A204.1 (cell line): ENCODE data around the gene HEATR5A.
"Not testable (repeated sequence)": the region's sequence is repeated elsewhere in the genome, so short reads cannot be mapped to it uniquely, and the experiment has no call there.

Experiments
- FAIRE-seq: peaks from 2 replicates; lab custom pipeline; 2012; peaks lifted over from hg19 to GRCh38; lab: Jason Lieb, UNC

The HEATR5A gene

GRCh38 chr14:31420319-31421111, at the start of gene HEATR5A:
Gene HEATR5A, minus strand, starts transcription at chr14:31420550. Its CDS starts 17,575 bp downstream, at chr14:31402975.
- no peak for FAIRE-seq

GRCh38 chr14:31466554-31466953, 46.2 kb upstream of the HEATR5A start:
- no peak for FAIRE-seq

GRCh38 chr14:31465111-31465510, 44.8 kb upstream of the HEATR5A start:
- FAIRE-seq: no peak

GRCh38 chr14:31462450-31462849, 42.1 kb upstream of the HEATR5A start:
- not testable (repeated sequence) for FAIRE-seq

- FAIRE-seq: no peak
Measured at GRCh38 chr14:31461545-31461944, 41.2 kb upstream of the HEATR5A start.

- FAIRE-seq: no peak
Measured at GRCh38 chr14:31457665-31458659, 37.6 kb upstream of the HEATR5A start.

GRCh38 chr14:31456841-31457664, 36.7 kb upstream of the HEATR5A start, which contains the start of gene DTD2:
Gene DTD2, minus strand, starts transcription at chr14:31457506. Its CDS starts 113 bp downstream, at chr14:31457393.
- FAIRE-seq: peak; percentile 97

- peak; percentile 95 for FAIRE-seq
Measured at GRCh38 chr14:31449971-31450610, 29.7 kb upstream of the HEATR5A start.

GRCh38 chr14:31449136-31449535, 28.8 kb upstream of the HEATR5A start:
- FAIRE-seq: no peak

- no peak for FAIRE-seq
Measured at GRCh38 chr14:31445703-31446102, 25.4 kb upstream of the HEATR5A start.

- FAIRE-seq: no peak
Measured at GRCh38 chr14:31442284-31442683, 21.9 kb upstream of the HEATR5A start.

GRCh38 chr14:31441273-31442111, 21.1 kb upstream of the HEATR5A start:
- FAIRE-seq: no peak

GRCh38 chr14:31440280-31440679, 19.9 kb upstream of the HEATR5A start:
- FAIRE-seq: no peak

- FAIRE-seq: no peak
Measured at GRCh38 chr14:31439561-31439960, 19.2 kb upstream of the HEATR5A start.

GRCh38 chr14:31437045-31437691, 16.8 kb upstream of the HEATR5A start:
- FAIRE-seq: not testable (repeated sequence)

- no peak for FAIRE-seq
Measured at GRCh38 chr14:31435276-31435675, 14.9 kb upstream of the HEATR5A start.

- FAIRE-seq: no peak
Measured at GRCh38 chr14:31430634-31431264, 10.4 kb upstream of the HEATR5A start.

- FAIRE-seq: no peak
Measured at GRCh38 chr14:31429791-31430190, 9.4 kb upstream of the HEATR5A start.

GRCh38 chr14:31428011-31428410, 7.7 kb upstream of the HEATR5A start:
- no peak for FAIRE-seq
